GM23248 (cell line): ENCODE data around the gene DDTL. TPM values are rescaled to one million over a fixed set of nuclear protein-coding genes. Genes with fewer than 3 reads are reported as not detected.
"Not testable (repeated sequence)": the region's sequence is repeated elsewhere in the genome, so short reads cannot be mapped to it uniquely, and the experiment has no call there.

Experiments used
- DNase-seq: peaks from one replicate; pipeline ENCODE4 v3.0.0-alpha.2; 2015
- H2AFZ ChIP-seq: fragments of 200-600 bp; sonication (generic); 2 replicates; pipeline ENCODE4 v1.6.1; 2016; ENCODE audit warnings: antibody characterized with exemption
- H3F3A ChIP-seq: fragments of 200-600 bp; sonication (generic); 2 replicates; pipeline ENCODE4 v1.6.1; 2016; ENCODE audit warnings: mild to moderate bottlenecking, antibody characterized with exemption, mixed run types; ENCODE audit not compliant: insufficient read depth
- H3K27ac ChIP-seq: fragments of 200-600 bp; sonication (generic); 2 replicates; pipeline ENCODE4 v1.5.1; 2016; ENCODE audit warnings: mild to moderate bottlenecking
- H3K27me3 ChIP-seq: fragments of 200-600 bp; sonication (generic); replicated peaks from 2 replicates; pipeline ENCODE4 v1.6.1; 2016; ENCODE audit warnings: mild to moderate bottlenecking; ENCODE audit not compliant: insufficient read depth
- H3K36me3 ChIP-seq: fragments of 200-600 bp; sonication (generic); 2 replicates; pipeline ENCODE4 v1.6.1; 2016; ENCODE audit warnings: low read depth, mild to moderate bottlenecking
- H3K4me1 ChIP-seq: fragments of 200-600 bp; sonication (generic); 2 replicates; pipeline ENCODE4 v1.6.1; 2016; ENCODE audit warnings: mild to moderate bottlenecking; ENCODE audit not compliant: insufficient read depth
- H3K4me2 ChIP-seq: fragments of 200-600 bp; sonication (generic); one replicate; pipeline ENCODE4 v1.6.1; 2016; ENCODE audit warnings: mild to moderate bottlenecking; ENCODE audit not compliant: unreplicated experiment
- H3K4me3 ChIP-seq: fragments of 200-600 bp; sonication (generic); 2 replicates; pipeline ENCODE4 v1.5.1; 2016; ENCODE audit warnings: mild to moderate bottlenecking
- H3K79me2 ChIP-seq: fragments of 200-600 bp; sonication (generic); 2 replicates; pipeline ENCODE4 v1.6.1; 2016; ENCODE audit warnings: mild to moderate bottlenecking; ENCODE audit not compliant: insufficient read depth
- H3K9ac ChIP-seq: fragments of 200-600 bp; sonication (generic); 2 replicates; pipeline ENCODE4 v1.6.1; 2016; ENCODE audit warnings: mild to moderate bottlenecking
- H3K9me2 ChIP-seq: fragments of 200-600 bp; sonication (generic); 2 replicates; pipeline ENCODE4 v1.6.1; 2016; ENCODE audit warnings: mixed run types, mild to moderate bottlenecking, moderate library complexity; ENCODE audit not compliant: insufficient read depth
- H3K9me3 ChIP-seq: fragments of 200-600 bp; sonication (generic); one replicate; pipeline ENCODE4 v1.6.1; 2017; ENCODE audit warnings: low read depth
- H4K20me1 ChIP-seq: fragments of 200-600 bp; sonication (generic); 2 replicates; pipeline ENCODE4 v1.6.0; 2016; ENCODE audit not compliant: insufficient read depth
- EZH2 ChIP-seq: fragments of 200-600 bp; sonication (generic); IDR thresholded peaks from 2 replicates; pipeline ENCODE4 v1.6.1; 2018; ENCODE audit warnings: antibody characterized with exemption, mild to moderate bottlenecking; ENCODE audit not compliant: insufficient read depth, poor library complexity, severe bottlenecking
- EZH2phosphoT487 ChIP-seq: fragments of 200-600 bp; sonication (generic); IDR thresholded peaks from 2 replicates; pipeline ENCODE4 v1.6.1; 2018; ENCODE audit warnings: antibody characterized with exemption, moderate library complexity, mild to moderate bottlenecking, low read depth; ENCODE audit not compliant: insufficient read depth
- WGBS, 2 experiments: methylation state at CpG; one replicate each; pipeline ENCODE4 v1.1.6; 2015 to 2017; ENCODE audit warnings: low lambda C conversion rate in 2 of 2, low coverage in 1 of 2; ENCODE audit errors: missing lambda C conversion rate in 2 of 2; 5-methylcytosine and 5-hydroxymethylcytosine counted together
- in situ Hi-C: fragments of 300-500 bp; cut with MboI; formaldehyde crosslinking; loops from 2 replicates; pipeline ENCODE4 v1.15.0; 2020
- polyA plus RNA-seq: library from polyadenylated mRNA; unstranded; fragments of >200 nt; fragmentation: Nextera tagmentation; extraction: Ambion mirVana; gene quantifications from 2 replicates; pipeline ENCODE4 v1.2.1, GENCODE V29; 2016
- total RNA-seq: library from RNA; depleted of rRNA; stranded (reverse); fragments of >200 nt; shearing (Covaris generic); gene quantifications from 2 replicates; pipeline ENCODE4 v1.2.3, GENCODE V29; 2014; rRNA removed

DDTL gene
- total RNA-seq (not detected in 2 replicates), polyA plus RNA-seq (1.3 and 2.4 TPM in 2 replicates)

DNA sequence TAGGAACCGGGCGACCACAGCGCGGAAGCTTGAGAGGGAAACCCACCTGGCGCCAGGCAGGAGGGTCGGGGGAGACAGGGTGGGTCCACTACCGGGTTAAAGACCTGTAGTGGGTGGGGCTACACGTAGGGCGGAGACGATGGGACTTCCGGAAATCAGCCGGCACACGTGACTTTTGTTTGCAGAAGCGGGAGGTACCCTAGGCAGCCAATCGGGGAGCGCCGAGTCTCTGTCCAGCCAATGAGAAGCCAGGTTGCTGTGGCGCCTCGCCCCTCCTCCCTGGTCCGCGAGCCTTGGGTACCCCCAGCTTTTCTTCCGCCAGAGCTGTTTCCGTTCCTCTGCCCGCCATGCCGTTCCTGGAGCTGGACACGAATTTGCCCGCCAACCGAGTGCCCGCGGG, at the start of gene DDTL:
DDTL (plus strand) TSS at position 321 of the 400 bp plus-strand sequence; CDS start at position 348, 27 bp downstream.
- H3K9me2 ChIP-seq, in situ Hi-C loops, H3K4me3 ChIP-seq, H3K4me1 ChIP-seq, DNase-seq, H3K27ac ChIP-seq, H3F3A ChIP-seq, H3K4me2 ChIP-seq, H3K9ac ChIP-seq, H2AFZ ChIP-seq, H3K36me3 ChIP-seq, H3K27me3 ChIP-seq, H4K20me1 ChIP-seq, H3K9me3 ChIP-seq: not testable (repeated sequence)
- H3K79me2 ChIP-seq: peaks cover 26% of the 10 kb centered on the region
- no CpG with 5 or more reads among the region's 30 CpGs for WGBS, 2 experiments

DNA sequence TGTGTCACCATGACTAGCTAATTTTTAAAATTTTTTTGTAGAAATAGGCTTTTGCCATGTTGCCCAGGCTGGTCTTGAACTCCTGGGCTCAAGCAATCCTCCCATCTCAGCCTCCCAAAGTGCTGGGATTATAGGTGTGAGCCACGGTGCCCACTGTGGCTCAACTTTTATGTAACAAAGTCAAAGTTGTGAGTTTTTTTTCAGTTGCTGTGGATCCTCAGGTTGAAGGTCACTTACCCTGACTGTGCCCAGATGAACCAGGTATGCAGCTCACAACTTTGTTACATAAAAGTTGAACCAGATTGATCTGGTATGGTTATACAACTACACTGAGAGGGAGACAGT, 46.4 kb upstream of the DDTL start:
- H3K4me2 ChIP-seq, H3K9me3 ChIP-seq, DNase-seq, in situ Hi-C loops, H3K4me1 ChIP-seq, H4K20me1 ChIP-seq, H3K79me2 ChIP-seq, H3K4me3 ChIP-seq, H3K9ac ChIP-seq, H3F3A ChIP-seq, H3K9me2 ChIP-seq, H3K36me3 ChIP-seq, H3K27me3 ChIP-seq, H3K27ac ChIP-seq, H2AFZ ChIP-seq: not testable (repeated sequence)
- 86 to 94% methylated on average over 1 of the region's 1 CpG for WGBS, 2 experiments

DNA sequence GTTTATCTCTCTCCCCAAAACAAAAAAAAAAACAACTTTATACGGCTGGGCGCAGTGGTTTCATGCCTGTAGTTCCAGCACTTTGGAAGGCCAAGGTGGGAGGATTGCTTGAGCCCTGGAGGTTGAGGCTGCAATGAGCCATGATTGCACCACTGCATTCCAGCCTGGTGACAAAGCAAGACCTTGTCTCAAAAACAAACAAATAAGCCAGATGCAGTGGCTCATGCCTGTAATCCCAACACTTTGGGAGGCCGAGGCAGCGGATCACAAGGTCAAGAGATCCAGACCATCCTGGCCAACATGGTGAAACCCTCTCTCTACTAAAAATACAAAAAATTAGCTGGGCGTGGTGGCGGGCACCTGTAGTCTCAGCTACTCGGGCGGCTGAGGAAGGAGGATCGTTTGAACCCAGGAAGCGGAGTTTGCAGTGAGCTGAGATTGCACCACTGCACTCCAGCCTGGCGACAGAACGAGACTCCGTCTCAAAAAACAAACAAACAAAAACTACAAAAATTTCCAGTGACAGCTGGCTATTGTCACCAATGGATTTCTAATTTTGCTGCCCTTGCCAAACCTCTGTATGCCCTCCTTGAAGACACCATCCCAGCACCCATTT, 45.0 kb upstream of the DDTL start:
- H3K4me3 ChIP-seq, H3K9me3 ChIP-seq, H3K9me2 ChIP-seq, H3F3A ChIP-seq, H3K4me1 ChIP-seq, H3K9ac ChIP-seq, H4K20me1 ChIP-seq, H2AFZ ChIP-seq, H3K27me3 ChIP-seq, H3K4me2 ChIP-seq, H3K27ac ChIP-seq, in situ Hi-C loops, H3K79me2 ChIP-seq: not testable (repeated sequence)
- peak; percentile 27 for DNase-seq
- 86 to 97% methylated on average over 13 of the region's 13 CpGs for WGBS, 2 experiments
- H3K36me3 ChIP-seq: peaks cover 11% of the 10 kb centered on the region; the same call in 1 of the 2 replicates

DNA sequence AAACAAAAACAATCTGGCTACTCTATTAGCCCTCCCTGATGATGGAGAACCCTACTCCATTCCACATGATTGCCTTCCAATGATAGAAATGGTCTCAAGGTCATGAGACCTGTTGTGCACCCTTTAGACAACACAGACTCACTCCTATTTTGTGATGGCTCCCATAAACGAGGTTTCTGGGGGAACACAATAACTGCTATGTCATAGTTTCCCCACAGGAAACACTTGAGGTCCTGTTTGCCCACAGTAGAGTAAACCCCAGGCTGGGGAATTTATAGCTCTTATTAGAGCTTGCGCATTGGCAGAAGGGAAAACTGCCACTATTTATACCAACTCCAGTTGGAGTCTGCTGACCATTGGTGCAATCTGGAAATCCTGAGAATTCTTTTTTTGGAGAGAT, 43.8 kb upstream of the DDTL start:
- Histone ChIP-seq H3K9me3 (no peaks in the 10 kb centered on the region), H3K4me3 (no peak overlapping the region), H3K36me3 (peaks cover 11% of the 10 kb centered on the region; the same call in 1 of the 2 replicates), H3F3A (no peaks in the 10 kb centered on the region), H3K9me2 (no peaks in the 10 kb centered on the region), H3K9ac (no peak overlapping the region), H3K27me3 (no peaks in the 10 kb centered on the region), H3K4me2 (no peak overlapping the region), H3K4me1 (no peaks in the 10 kb centered on the region), H3K27ac (no peak overlapping the region), H2AFZ (no peak overlapping the region), H3K79me2 (no peaks in the 10 kb centered on the region; the same call in 1 of the 2 replicates), H4K20me1 (no peaks in the 10 kb centered on the region)
- DNase-seq: no peak
- in situ Hi-C loops: no loop called here
- no peak for TF ChIP-seq EZH2
- TF ChIP-seq EZH2phosphoT487: no peak
- WGBS, 2 experiments: 62 to 79% methylated on average over 2 of the region's 2 CpGs

DNA sequence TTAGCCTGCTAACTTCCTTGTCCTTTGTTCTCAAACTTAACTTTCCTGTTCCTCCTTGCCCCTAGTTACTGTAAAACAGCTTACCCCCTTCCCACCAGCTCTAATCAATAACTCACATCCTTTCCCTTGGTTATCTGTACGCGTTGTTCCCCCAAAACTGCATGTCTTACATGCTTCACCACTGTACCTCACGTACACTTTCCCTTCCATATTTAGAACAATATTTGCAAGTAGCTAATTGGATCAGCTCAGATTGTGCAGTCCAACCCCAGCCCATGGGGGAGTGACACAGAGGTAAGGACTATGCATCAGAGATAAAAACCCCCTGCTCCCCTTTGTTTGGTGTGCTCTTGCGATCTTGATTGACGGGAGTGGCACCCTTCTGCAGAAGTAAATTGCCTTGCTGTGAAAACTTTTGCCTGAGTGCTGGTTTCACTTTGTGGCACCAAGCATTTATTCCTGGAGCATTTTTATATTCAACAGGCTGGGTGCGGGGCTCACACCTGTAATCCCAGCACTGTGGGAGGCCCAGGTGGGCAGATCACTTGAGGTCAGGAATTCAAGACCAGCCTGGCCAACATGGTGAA, 41.6 kb upstream of the DDTL start:
- Histone ChIP-seq H3K36me3 (peaks cover 11% of the 10 kb centered on the region; the same call in 1 of the 2 replicates), H3K4me3 (no peak overlapping the region), H3K4me1 (no peaks in the 10 kb centered on the region), H3K79me2 (no peaks in the 10 kb centered on the region), H2AFZ (no peak overlapping the region), H3F3A (no peaks in the 10 kb centered on the region), H3K4me2 (no peak overlapping the region), H3K27ac (no peak overlapping the region), H4K20me1 (no peaks in the 10 kb centered on the region), H3K9me3 (no peaks in the 10 kb centered on the region), H3K27me3 (no peaks in the 10 kb centered on the region), H3K9ac (no peak overlapping the region), H3K9me2 (no peaks in the 10 kb centered on the region)
- WGBS, 2 experiments: 60 to 74% methylated on average over 5 to 6 of the region's 6 CpGs
- no peak for TF ChIP-seq EZH2
- TF ChIP-seq EZH2phosphoT487: no peak
- in situ Hi-C loops: no loop called here
- DNase-seq: no peak
